HG03469 (cell line): Measurements from ENCODE around the gene FREY1.

Experiments
- ATAC-seq: cut with Tn5 transposase; IDR thresholded peaks from one replicate; pipeline ENCODE4 v1.9.1; 2021; ENCODE audit warnings: mild to moderate bottlenecking, moderate library complexity, moderate number of reproducible peaks; ENCODE audit not compliant: unreplicated experiment

The FREY1 gene

DNA sequence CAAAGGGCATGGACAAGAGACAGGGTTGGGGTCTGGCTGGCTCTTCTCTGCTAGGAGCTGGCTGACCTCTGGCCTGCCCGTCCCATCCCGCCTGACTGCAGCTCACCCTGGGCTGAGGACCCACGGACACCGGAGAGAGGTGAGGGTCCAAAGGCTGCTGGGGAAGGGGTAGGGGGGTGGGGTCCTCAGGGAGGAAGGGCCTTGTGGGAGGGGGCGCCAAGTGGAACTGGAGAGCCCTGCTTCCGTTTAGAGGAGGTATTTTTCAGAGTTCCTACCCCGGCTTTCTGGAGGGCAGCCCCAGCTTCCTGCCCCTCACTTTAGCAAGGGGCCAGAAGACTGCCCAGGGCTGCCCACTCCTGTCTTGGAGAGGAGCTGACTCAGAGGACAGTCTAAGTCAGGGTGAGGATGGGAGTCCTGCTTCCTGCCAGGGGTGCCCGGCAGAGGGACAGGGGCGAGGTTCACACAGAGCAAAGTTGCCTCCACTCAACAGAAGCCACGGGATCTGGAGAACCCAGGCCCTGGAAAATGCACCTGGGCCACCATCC is 22.5 kb upstream of the FREY1 start:
- peak; percentile 3 for ATAC-seq

DNA sequence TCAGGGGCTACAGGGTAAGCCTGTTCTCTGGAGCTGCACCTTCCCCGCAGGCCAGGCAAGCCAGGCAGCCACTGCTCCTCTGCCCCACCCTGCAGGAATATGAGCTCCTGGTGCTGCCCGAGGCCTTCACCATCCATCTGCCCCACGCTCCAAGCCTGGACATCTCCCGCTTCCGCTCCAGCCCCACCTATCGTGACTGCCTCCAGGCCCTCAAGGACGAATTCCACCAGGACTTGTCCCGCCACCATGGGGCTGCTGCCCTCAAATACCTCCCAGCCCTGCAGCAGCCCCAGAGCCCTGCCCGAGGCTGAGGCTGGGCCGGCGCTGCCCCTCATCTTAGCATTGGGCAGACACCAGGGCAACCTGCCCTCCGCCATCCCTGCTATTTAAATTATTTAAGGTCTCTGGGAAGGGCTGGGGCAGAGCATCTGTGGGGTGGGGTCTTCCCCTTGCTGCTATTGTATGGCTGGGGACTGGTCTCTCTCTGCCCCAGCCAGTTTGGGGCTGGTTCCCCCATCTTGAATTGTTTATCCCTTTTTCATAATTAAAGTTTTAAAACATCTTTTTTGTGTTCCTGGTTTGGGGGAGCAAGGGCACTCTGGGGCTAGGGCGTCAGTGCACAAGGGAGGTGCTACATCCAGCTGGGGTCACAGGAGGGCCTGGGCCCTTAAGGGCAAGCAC is 21.6 kb upstream of the FREY1 start:
- no peak for ATAC-seq

DNA sequence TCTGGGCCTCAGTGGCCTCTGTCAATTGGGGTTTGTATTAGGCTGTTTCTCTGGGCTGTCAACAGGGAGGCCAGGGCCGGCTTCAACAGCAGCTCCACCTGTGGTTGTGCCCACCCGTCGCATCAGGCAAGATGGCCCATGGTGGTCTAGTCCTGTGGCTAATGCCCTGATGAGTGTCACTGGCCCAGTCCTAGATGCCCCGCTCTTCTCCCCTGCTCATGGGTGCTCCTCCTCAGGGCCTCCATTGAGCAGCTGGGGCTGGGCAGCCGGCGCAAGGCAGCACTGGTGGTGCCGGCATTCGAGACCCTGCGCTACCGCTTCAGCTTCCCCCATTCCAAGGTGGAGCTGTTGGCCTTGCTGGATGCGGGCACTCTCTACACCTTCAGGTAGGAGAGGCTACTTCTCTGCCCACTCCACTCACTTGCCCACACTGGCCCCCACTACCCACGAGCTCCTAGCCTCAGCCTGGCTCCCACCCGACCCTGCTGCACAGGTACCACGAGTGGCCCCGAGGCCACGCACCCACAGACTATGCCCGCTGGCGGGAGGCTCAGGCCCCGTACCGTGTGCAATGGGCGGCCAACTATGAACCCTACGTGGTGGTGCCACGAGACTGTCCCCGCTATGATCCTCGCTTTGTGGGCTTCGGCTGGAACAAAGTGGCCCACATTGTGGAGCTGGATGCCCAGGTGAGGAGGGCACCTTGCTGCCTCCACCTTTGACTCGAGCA is 20.8 kb upstream of the FREY1 start:
- no peak for ATAC-seq

DNA sequence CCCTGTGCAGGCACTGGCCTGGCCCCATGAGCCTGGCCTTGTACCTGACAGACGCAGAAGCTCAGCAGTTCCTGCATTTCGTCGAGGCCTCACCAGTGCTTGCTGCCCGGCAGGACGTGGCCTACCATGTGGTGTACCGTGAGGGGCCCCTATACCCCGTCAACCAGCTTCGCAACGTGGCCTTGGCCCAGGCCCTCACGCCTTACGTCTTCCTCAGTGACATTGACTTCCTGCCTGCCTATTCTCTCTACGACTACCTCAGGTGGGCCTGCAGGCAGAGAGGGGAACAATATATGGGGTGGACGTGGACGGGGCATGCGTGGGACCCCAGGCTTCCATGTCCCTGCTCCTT is 20.2 kb upstream of the FREY1 start:
- no peak for ATAC-seq

DNA sequence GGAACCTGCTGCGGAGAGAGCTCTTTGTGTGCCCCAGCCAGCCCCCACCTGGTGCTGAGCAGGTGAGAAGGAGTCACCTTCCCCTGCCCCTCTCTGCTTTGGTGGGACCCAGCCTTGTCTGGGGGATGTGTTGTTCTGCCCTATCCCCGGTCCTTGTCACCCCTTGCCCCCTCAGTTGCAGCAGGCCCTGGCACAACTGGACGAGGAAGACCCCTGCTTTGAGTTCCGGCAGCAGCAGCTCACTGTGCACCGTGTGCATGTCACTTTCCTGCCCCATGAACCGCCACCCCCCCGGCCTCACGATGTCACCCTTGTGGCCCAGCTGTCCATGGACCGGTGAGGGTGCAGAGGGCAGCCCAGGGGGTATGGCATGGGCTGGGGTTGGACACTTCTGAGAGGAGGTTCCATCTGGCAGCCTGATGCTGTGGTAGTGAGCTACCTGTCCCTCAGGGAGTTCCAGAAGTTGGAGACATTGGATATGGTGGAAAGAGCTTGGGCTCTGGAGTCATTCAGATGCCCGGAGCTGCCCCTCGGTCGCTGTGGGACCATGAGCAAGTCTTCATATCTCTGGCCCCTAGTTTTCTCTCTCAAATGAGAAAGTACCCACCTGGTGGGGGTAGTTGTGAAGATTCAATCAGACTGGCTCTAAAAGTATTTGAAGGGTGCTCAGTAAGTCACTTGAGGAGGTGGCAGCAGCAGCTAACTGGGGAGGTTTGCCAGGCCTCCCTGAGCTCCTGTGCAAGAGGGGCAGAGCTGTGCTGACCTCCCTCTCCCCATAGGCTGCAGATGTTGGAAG is 19.7 kb upstream of the FREY1 start:
- no peak for ATAC-seq

DNA sequence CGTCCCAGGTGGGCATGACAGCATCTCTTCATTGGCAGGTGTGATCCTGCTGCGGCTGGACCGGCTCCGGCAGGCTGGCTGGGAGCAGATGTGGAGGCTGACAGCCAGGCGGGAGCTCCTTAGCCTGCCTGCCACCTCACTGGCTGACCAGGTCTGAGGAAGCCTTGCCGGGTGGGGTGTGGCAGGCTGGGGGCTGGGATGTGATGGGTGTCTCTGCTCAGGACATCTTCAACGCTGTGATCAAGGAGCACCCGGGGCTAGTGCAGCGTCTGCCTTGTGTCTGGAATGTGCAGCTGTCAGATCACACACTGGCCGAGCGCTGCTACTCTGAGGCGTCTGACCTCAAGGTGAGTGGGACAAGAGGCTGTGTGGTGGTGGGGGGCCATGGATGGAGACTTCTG is 18.9 kb upstream of the FREY1 start:
- ATAC-seq, result no peak

DNA sequence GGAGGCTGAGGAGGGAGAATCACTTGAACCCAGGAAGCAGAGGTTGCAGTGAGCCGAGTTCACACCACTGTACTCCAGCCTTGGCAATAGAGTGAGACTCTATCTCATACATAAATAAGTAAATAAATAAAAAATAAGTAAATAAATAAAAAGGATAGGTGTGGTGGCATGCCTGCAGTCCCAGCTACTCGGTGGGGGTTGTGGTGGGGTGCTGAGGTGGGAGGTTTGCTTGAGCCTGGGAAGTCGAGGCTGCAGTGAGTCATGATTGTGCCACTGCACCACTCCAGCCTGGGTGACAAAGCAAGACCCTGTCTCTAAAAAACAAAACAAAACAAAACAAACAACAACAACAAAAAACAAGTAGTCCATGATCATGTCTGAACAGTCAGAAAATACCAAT is 18.5 kb upstream of the FREY1 start:
- no peak for ATAC-seq

DNA sequence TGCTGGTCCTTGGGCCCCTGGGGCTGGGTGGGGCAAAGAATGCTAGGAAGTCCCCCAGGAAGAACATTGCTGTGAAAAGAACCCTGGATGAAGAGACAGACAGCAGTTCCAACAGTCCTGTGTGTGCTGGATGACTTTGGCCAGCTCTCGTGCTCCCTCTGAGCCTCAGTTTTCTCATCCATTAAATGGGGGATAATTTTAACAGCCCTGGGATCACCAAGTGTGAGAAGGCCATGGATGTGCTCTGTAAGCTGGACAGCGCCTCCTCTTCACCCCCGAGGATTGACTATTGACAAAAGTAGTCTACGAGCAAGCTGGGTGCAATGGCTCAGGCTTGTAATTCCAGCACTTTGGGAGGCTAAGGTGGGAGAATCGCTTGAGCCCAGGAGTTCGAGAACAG is 17.9 kb upstream of the FREY1 start:
- no peak for ATAC-seq

DNA sequence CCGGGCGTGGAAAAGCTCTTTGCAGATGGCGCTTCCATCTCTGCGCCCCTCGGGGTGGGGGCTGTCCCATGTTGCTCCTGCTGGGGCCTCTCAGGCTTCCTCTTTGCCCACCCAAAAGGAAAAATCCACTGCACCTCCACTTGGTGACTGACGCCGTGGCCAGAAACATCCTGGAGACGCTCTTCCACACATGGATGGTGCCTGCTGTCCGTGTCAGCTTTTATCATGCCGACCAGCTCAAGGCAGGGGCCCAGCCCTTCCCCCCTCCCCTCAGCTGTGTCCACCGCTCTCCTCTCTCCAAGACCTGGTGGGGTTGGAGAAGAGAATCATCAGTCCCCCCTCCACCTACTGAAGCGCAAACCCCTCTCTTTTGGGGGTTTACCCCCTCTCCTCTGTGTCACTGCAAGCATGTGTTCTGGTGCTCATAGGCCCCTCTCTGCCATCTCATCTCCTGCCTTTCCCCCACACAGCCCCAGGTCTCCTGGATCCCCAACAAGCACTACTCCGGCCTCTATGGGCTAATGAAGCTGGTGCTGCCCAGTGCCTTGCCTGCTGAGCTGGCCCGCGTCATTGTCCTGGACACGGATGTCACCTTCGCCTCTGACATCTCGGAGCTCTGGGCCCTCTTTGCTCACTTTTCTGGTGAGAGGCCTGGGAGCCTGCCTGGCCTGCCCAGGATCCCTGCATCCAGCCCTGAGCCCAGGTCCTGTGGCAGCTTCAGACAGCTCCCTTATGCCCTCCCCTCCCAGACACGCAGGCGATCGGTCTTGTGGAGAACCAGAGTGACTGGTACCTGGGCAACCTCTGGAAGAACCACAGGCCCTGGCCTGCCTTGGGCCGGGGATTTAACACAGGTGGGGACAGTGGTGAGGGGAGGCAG is 17.2 kb upstream of the FREY1 start:
- no peak for ATAC-seq

DNA sequence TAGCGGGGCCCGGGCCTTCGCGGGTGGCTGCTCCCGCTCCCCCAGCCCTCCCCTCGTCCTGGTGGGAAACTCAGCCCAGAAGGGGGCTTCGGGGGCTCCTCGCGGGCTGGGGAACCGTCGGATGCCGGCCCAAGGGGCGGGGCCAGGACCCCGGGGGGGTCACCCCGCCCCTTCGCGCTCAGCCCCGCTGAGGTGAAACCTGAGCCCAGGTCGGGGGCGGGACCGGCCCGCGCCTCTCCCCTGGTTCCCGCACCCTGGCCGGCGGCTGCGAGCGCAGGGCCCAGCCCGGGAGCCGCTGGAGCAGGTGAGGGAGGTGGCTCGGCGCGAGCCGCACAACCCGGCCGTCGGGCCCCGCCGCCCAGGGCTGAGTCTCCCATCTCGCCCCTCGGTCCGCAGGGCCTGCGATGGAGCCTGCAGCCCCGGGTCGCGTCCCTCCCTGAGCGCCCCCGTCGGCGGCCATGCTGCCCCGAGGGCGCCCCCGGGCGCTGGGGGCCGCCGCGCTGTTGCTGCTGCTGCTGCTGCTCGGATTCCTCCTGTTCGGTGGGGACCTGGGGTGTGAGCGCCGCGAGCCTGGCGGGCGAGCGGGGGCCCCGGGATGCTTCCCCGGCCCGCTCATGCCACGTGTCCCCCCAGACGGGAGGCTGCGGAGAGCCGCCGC is 15.5 kb upstream of the FREY1 start, which contains the start of gene LARGE2:
TSS of gene LARGE2 (plus strand) at position 232 of the 658 bp plus-strand sequence. CDS start at position 459, 227 bp downstream.
- ATAC-seq, result no peak

DNA sequence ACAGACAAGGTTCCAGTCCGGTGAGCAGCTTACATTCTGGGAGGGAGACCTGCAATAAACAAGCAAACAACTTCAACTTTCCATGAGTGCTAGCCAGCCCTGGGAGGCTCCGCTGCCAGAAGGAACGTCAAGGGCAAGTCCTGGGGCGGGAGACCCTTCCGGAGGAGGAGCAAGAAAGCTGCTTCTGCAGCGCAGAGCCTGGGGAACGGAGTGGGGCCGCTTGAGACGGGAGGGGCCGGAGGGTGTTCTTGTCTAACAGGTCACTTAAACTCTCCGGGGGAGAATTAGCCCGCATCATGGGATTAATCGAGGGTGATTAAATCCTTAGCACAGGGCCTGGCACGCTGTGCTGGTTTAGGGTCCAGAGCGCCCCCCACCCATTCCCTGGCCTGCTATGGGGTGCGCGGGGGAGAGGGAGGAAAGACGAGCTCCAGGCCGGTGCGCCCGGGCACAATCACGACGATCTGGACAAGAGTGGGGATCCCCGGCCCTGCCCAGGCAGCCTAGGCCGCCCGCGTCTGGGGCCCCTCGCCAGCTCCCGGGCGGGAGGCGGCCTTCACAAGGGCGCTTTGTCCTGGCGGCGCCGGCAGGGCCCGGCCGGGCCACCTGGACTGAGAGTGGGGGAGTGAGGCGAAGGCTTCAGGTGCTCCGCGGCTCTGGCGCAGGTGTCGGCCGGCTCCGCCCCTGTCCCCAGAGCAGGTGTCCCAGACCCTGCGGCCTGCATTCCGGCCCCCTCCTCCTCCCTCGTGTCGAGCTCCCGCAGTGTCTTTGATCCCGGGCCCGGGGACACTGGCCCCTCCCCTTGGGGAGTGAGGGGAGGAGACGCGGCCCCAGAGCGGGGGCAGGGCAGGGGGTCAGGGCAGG is 14.7 kb upstream of the FREY1 start:
- ATAC-seq, result no peak

DNA sequence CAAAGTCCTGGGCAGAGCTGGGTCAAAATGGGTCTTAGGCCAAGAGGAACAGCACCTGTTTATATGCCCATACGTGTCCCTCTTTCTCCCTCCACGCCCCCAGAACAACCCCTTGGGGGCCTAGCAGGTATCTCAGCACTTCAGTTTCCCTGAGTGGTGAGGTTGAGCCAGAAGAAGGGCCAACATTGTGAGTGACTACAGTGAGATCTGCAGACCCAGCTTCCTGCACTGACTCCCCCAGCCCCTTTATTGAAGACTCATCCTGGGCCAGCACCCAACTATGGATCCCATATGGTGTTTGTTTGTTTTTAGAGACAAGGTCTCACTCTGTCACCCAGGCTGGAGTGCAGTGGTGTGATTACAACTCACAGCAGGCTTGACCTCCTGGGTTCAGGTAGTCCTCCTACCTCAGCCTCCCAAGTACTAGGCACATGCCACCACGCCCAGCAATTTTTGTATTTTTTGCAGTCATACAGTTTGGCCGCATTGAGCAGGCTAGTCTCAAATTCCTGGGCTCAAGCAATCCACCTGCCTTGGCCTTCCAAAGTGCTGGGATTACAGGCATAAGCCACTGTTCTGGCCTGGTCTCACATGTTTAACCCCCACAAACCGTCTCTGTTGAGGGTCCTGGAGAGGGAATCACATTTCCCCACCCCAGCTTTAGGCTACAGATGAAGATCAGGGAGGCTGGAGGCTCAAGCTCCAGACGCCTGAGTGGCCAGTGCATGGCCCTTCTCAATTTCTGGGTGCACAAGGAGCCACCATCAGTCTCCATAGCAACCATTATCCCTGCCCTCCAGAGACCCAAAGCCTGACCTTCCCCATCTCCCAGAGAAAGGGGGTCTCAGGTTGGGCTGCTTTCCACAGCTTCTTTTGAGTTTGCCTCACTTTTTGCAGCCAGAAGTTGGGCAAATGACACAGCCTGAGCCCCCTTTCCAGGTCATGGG is 13.7 kb upstream of the FREY1 start:
- no peak for ATAC-seq

DNA sequence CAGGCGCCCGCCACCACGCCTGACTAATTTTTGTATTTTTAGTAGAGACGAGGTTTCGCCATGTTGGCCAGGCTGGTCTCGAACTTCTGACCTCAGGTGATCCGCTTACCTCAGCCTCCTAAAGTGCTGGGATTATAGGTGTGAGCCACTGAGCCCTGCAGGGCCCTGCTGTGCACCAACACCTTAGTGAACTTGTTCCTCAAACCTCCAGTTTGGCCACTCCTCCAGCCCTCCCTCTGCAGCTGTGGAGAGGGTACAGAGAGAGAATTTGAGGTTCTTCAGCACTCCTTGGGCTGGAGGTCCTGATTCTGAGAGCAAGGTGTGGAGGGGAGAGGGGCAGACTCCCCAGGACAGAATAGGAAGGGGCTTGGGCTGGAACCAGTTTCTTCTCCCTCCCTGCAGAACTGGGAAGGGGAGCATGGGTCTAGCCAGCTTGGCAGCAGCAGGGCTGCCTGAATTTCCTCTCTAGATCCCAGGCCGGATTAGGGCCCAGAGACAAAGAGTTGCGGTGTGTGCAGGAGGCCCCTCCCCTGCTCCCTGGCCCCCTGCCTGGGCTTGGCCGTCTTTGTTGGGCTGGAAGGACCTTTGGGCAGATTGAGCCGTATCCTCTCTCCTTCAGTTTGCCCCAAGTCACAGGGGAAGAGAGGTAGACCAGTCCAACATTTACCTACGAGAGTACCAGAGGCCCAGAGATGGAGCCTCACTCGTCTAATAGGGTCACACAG is 12.9 kb upstream of the FREY1 start:
- ATAC-seq, result no peak

DNA sequence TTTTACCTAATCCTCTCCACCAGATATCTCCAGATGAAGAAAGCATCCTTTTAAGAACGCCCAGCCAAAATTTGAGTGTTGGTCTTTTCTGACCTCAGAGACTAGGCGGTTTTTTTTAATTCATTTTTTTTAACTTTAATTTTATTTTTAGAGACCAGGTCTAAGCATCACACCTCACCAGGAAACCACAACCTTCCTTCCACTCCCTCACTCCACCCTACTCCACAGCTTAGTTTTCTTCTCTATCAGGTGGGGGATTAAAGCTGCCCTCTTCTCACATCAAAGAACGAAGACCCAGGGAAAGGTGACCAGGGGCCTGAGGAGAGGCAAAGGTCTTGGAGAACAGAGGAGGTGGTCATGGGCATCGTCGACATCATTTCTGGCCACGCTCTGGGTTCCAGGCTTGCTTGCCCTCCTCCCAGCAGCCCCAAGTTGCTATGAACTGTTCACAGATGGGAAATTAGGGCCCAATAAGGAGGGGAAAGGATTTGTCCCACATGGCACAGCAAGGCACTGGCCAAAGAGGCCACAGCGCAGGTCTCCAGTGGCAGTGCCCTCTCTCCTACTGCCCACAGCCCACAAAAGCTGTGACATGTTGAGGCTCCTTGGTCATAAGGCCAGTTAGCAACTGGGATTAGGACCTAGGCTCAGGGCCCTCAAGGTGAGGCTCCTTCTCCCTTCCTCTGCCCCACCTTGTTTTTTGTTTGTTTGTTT is 12.0 kb upstream of the FREY1 start:
- ATAC-seq, result no peak

DNA sequence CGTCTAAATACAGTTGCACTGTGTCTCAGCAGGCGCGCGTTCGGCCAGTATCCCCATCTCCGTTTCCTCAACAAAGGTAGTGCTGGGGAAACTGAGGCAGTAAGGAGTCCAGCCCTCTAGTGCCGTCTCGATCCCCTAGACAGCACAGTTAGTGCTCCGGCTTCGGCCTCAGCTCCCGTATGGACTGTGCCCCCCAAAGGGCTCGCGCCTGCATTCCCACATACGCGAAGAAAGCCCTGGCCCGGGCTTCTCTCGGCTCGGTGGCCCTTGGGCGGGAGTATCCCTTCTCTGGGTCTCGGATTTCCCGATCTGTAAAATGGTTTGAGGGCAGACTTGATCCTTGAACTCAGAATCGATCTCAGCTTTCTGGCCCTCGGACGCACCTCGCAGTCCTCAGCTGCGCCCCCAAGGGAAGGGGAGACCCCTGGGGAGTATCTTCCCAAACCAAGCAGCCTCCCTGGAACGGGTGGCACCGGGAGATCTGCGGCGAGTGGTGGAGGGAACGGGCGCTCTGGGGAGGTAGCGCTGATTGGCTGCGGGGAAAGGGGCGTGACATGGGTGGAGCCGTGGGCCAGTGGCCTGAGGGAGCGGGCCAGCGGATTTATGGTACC is 11.4 kb upstream of the FREY1 start:
- no peak for ATAC-seq

DNA sequence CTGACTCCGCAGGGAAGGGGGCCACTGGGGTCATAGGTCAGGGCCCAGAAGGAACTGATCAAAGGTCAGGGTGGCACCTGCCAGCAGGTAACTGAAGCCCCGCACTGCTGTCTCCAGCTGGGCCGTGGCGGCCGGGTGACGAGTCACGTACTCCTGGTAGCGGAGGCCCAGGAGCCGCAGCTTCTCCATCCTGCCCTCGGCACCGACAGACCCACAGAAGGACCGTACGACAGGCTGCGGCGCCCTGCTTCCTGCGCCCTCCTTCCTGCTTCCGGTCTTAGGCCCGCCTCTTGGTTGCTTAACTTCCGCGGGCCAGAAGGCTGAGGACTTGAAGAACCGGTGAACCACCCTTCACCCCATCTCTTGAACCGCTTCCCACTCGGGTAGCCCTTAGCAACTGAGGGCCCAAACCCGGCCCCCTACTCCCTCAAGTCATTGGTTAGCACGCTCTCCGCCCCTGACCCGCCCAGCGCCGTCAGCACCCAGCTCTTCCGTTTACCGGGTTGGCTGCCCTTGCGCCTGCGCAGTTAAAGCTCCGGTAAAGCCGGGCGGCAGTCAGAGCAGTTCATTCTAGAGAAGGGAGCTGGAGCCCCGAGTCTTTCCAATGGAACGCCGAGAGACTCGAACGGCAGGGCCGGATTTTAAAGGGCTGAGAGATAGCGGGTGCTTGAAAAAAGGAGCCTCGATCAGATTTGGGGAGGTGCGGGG is 10.7 kb upstream of the FREY1 start, which contains the start of gene PEX16:
TSS of gene PEX16 (minus strand) at position 255 of the 708 bp plus-strand sequence. CDS start at position 189, 66 bp downstream.
- ATAC-seq, result peak; percentile 72
